Tibial nerve (tissue), 4 donors: Measurements from ENCODE around the gene PPP2R2D. TPM values are rescaled to one million over a fixed set of nuclear protein-coding genes. Genes with fewer than 3 reads are reported as not detected.

Experiments
- DNase-seq, 2 donors: peaks; one replicate each; pipeline ENCODE4 v3.0.0-alpha.2; 2019; ENCODE audit warnings: low spot score in 2 of 2
- H3K27ac ChIP-seq, 4 donors: fragments of 200-600 bp; sonication (generic) in 3 of 4; one replicate each; pipeline ENCODE4 v1.5.1; 2017 to 2019; ENCODE audit warnings: mild to moderate bottlenecking in 1 of 4
- H3K27me3 ChIP-seq, 2 donors: fragments of 200-600 bp; sonication (generic) in 1 of 2; one replicate each; pipeline versions ENCODE4 v1.5.1 to v1.6.0; 2017 to 2019
- H3K36me3 ChIP-seq, 3 donors: fragments of 200-600 bp; sonication (generic); one replicate each; pipeline ENCODE4 v1.5.1; 2018 to 2019
- H3K4me1 ChIP-seq, 4 donors: fragments of 200-600 bp; sonication (generic) in 3 of 4; one replicate each; pipeline ENCODE4 v1.5.1; 2017 to 2019
- H3K4me3 ChIP-seq, 4 donors: fragments of 200-600 bp; sonication (generic) in 3 of 4; one replicate each; pipeline ENCODE4 v1.5.1; 2017 to 2019; ENCODE audit warnings: mild to moderate bottlenecking in 1 of 4, moderate library complexity in 1 of 4
- H3K9me3 ChIP-seq, 4 donors: fragments of 200-600 bp; sonication (generic) in 3 of 4; one replicate each; pipeline ENCODE4 v1.5.1; 2017 to 2019
- CTCF ChIP-seq, 5 experiments: fragments of 200-600 bp in 3 of 5; fragments of 450-650 bp in 2 of 5; sonication (generic) in 3 of 5; IDR thresholded peaks; one replicate each; pipeline ENCODE4 v1.5.1; 2016 to 2019; ENCODE audit warnings: antibody characterized with exemption in 5 of 5, mild to moderate bottlenecking in 3 of 5, moderate library complexity in 2 of 5
- EP300 ChIP-seq, 2 donors: sonication (generic); formaldehyde crosslinking; IDR thresholded peaks; one replicate each; pipeline ENCODE4 v1.6.1; 2017; ENCODE audit warnings: antibody characterized with exemption in 2 of 2, mild to moderate bottlenecking in 1 of 2
- POLR2A ChIP-seq, 2 donors: fragments of 450-650 bp; IDR thresholded peaks; one replicate each; pipeline ENCODE4 v1.6.1; 2017; ENCODE audit warnings: antibody characterized with exemption in 2 of 2, mild to moderate bottlenecking in 2 of 2, moderate library complexity in 2 of 2
- WGBS, 2 donors: methylation state at CpG; one replicate each; pipeline ENCODE4 v1.1.5; 2018; 5-methylcytosine and 5-hydroxymethylcytosine counted together
- total RNA-seq, 4 donors: library from RNA; depleted of rRNA; stranded (reverse); fragments of >200 nt; gene quantifications; one replicate each; pipeline ENCODE4 v1.1.0, GENCODE V29; 2016

The PPP2R2D gene
- total RNA-seq, 4 donors from 2014 or later, result 22.9 to 35.1 (median 28.9) TPM

GRCh38 chr10:131888186-131888604 is 12.6 kb upstream of the PPP2R2D start:
- Histone ChIP-seq H3K27ac (no peak overlapping the region), H3K36me3 (no peaks in the 10 kb centered on the region), H3K9me3 (no peaks in the 10 kb centered on the region), H3K4me3 (no peak overlapping the region), H3K4me1 (peaks cover 0 to 7% (median 2%) of the 10 kb centered on the region in 4 donors), H3K27me3 (peaks cover 0 to 42% of the 10 kb centered on the region in 2 donors)
- no peak for DNase-seq
- WGBS, 2 donors, result 69 to 70% methylated on average over 6 of the region's 6 CpGs
- no peak for TF ChIP-seq POLR2A (IDR thresholded peaks at IDR 0.05)
- no peak for TF ChIP-seq EP300 (IDR thresholded peaks at IDR 0.05)
- no peak for TF ChIP-seq CTCF (IDR thresholded peaks at IDR 0.05)

- DNase-seq, result no peak
- 90% methylated on average over 9 of the region's 9 CpGs for WGBS, 2 donors
- H3K4me3 ChIP-seq, result no peak overlapping the region
- no peak overlapping the region for H3K27ac ChIP-seq
- no peaks in the 10 kb centered on the region for H3K36me3 ChIP-seq
- H3K4me1 ChIP-seq, result peaks cover 0 to 7% (median 2%) of the 10 kb centered on the region in 4 donors
- TF ChIP-seq CTCF (IDR thresholded peaks at IDR 0.05) (no peak), EP300 (IDR thresholded peaks at IDR 0.05) (no peak), POLR2A (IDR thresholded peaks at IDR 0.05) (no peak)
- peaks cover 0 to 57% of the 10 kb centered on the region in 2 donors for H3K27me3 ChIP-seq
- no peaks in the 10 kb centered on the region for H3K9me3 ChIP-seq
These were observed 11.1 kb upstream of the PPP2R2D start for GRCh38 chr10:131889755-131890154.

GRCh38 chr10:131890276-131891195 is 10.3 kb upstream of the PPP2R2D start:
- WGBS, 2 donors, result 69 to 82% methylated on average over 7 to 11 of the region's 11 CpGs
- DNase-seq, result no peak

GRCh38 chr10:131891196-131891928 is 9.4 kb upstream of the PPP2R2D start:
- TF ChIP-seq POLR2A (IDR thresholded peaks at IDR 0.05) (no peak), EP300 (IDR thresholded peaks at IDR 0.05) (no peak), CTCF (IDR thresholded peaks at IDR 0.05) (no peak)
- WGBS, 2 donors, result 37 to 57% methylated on average over 24 of the region's 24 CpGs
- no peak for DNase-seq
- Histone ChIP-seq H3K4me3 (no peak overlapping the region), H3K27ac (no peak overlapping the region), H3K9me3 (no peaks in the 10 kb centered on the region), H3K4me1 (no peaks in the 10 kb centered on the region), H3K27me3 (peaks cover 0 to 48% of the 10 kb centered on the region in 2 donors), H3K36me3 (no peaks in the 10 kb centered on the region)

More at GRCh38 chr10:131890276-131891195, 10.3 kb upstream of the PPP2R2D start:
- H3K9me3 ChIP-seq, result no peaks in the 10 kb centered on the region
- peaks cover 0 to 3% (median under 1%) of the 10 kb centered on the region in 4 donors for H3K4me1 ChIP-seq
- H3K27ac ChIP-seq, result no peak overlapping the region
- H3K4me3 ChIP-seq, result no peak overlapping the region
- no peaks in the 10 kb centered on the region for H3K36me3 ChIP-seq
- TF ChIP-seq CTCF (IDR thresholded peaks at IDR 0.05) (no peak), EP300 (IDR thresholded peaks at IDR 0.05) (no peak), POLR2A (IDR thresholded peaks at IDR 0.05) (no peak)
- peaks cover 0 to 55% of the 10 kb centered on the region in 2 donors for H3K27me3 ChIP-seq
